Measurements from ENCODE around the gene CACNA1I.

CACNA1I gene

DNA sequence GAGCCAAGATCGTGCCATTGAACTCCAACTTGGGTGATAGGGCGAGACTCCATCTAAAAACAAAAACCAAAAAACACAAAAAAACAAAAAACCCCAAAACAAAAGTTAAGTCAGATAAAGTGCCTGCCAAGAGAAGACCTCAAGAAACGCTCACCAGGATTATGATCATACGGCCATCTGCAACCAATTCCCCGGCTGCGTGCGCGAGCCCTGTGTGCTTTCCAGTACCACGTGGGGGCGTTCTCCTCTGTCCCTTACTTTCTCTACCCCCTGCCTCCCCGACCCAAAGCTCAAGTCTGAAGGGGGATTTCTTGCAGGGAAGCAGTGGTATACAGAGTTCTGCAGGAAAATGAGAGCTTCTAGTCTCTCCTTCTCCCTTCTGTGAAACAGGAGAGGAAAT is 27.5 kb upstream of the CACNA1I start (continued):
- TF ChIP-seq SCRT2 (tag by site-specific recombination; IDR thresholded peaks at IDR 0.05) (no peak), ZNF654 (tag by site-specific recombination; IDR thresholded peaks at IDR 0.05; ENCODE audit: low read depth) (peak; percentile 59), ZNF555 (tag by site-specific recombination; conservative IDR thresholded peaks at IDR 0.05) (no peak), ZNF624 (tag by site-specific recombination; IDR thresholded peaks at IDR 0.05) (no peak), ZNF610 (tag by site-specific recombination; IDR thresholded peaks at IDR 0.05; ENCODE audit: borderline replicate concordance) (no peak), GLIS1 (tag by site-specific recombination; IDR thresholded peaks at IDR 0.05) (0 out of 2 replicates have a peak, but pooled peaks have one; percentile 22), ZNF600 (tag by site-specific recombination; IDR thresholded peaks at IDR 0.05) (no peak), ZNF416 (tag by site-specific recombination; IDR thresholded peaks at IDR 0.05) (no peak), REPIN1 (tag by site-specific recombination; IDR thresholded peaks at IDR 0.05; ENCODE audit: low read depth) (no peak), ZNF302 (tag by site-specific recombination; IDR thresholded peaks at IDR 0.05; ENCODE audit: low read depth) (no peak)
- TF ChIP-seq, protein P1, sequence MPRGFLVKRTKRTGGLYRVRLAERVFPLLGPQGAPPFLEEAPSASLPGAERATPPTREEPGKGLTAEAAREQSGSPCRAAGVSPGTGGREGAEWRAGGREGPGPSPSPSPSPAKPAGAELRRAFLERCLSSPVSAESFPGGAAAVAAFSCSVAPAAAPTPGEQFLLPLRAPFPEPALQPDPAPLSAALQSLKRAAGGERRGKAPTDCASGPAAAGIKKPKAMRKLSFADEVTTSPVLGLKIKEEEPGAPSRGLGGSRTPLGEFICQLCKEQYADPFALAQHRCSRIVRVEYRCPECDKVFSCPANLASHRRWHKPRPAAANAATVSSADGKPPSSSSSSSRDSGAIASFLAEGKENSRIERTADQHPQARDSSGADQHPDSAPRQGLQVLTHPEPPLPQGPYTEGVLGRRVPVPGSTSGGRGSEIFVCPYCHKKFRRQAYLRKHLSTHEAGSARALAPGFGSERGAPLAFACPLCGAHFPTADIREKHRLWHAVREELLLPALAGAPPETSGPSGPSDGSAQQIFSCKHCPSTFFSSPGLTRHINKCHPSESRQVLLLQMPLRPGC (tag by site-specific recombination; IDR thresholded peaks at IDR 0.05): no peak
- TF ChIP-seq, protein P2, sequence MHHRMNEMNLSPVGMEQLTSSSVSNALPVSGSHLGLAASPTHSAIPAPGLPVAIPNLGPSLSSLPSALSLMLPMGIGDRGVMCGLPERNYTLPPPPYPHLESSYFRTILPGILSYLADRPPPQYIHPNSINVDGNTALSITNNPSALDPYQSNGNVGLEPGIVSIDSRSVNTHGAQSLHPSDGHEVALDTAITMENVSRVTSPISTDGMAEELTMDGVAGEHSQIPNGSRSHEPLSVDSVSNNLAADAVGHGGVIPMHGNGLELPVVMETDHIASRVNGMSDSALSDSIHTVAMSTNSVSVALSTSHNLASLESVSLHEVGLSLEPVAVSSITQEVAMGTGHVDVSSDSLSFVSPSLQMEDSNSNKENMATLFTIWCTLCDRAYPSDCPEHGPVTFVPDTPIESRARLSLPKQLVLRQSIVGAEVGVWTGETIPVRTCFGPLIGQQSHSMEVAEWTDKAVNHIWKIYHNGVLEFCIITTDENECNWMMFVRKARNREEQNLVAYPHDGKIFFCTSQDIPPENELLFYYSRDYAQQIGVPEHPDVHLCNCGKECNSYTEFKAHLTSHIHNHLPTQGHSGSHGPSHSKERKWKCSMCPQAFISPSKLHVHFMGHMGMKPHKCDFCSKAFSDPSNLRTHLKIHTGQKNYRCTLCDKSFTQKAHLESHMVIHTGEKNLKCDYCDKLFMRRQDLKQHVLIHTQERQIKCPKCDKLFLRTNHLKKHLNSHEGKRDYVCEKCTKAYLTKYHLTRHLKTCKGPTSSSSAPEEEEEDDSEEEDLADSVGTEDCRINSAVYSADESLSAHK (tag by site-specific recombination; IDR thresholded peaks at IDR 0.05): peak; percentile 70
- TF ChIP-seq, protein P3, sequence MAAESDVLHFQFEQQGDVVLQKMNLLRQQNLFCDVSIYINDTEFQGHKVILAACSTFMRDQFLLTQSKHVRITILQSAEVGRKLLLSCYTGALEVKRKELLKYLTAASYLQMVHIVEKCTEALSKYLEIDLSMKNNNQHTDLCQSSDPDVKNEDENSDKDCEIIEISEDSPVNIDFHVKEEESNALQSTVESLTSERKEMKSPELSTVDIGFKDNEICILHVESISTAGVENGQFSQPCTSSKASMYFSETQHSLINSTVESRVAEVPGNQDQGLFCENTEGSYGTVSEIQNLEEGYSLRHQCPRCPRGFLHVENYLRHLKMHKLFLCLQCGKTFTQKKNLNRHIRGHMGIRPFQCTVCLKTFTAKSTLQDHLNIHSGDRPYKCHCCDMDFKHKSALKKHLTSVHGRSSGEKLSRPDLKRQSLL (tag by site-specific recombination; IDR thresholded peaks at IDR 0.05): no peak
- TF ChIP-seq, protein P4, sequence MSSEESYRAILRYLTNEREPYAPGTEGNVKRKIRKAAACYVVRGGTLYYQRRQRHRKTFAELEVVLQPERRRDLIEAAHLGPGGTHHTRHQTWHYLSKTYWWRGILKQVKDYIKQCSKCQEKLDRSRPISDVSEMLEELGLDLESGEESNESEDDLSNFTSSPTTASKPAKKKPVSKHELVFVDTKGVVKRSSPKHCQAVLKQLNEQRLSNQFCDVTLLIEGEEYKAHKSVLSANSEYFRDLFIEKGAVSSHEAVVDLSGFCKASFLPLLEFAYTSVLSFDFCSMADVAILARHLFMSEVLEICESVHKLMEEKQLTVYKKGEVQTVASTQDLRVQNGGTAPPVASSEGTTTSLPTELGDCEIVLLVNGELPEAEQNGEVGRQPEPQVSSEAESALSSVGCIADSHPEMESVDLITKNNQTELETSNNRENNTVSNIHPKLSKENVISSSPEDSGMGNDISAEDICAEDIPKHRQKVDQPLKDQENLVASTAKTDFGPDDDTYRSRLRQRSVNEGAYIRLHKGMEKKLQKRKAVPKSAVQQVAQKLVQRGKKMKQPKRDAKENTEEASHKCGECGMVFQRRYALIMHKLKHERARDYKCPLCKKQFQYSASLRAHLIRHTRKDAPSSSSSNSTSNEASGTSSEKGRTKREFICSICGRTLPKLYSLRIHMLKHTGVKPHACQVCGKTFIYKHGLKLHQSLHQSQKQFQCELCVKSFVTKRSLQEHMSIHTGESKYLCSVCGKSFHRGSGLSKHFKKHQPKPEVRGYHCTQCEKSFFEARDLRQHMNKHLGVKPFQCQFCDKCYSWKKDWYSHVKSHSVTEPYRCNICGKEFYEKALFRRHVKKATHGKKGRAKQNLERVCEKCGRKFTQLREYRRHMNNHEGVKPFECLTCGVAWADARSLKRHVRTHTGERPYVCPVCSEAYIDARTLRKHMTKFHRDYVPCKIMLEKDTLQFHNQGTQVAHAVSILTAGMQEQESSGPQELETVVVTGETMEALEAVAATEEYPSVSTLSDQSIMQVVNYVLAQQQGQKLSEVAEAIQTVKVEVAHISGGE (tag by site-specific recombination; conservative IDR thresholded peaks at IDR 0.05; ENCODE audit: low read depth): no peak

DNA sequence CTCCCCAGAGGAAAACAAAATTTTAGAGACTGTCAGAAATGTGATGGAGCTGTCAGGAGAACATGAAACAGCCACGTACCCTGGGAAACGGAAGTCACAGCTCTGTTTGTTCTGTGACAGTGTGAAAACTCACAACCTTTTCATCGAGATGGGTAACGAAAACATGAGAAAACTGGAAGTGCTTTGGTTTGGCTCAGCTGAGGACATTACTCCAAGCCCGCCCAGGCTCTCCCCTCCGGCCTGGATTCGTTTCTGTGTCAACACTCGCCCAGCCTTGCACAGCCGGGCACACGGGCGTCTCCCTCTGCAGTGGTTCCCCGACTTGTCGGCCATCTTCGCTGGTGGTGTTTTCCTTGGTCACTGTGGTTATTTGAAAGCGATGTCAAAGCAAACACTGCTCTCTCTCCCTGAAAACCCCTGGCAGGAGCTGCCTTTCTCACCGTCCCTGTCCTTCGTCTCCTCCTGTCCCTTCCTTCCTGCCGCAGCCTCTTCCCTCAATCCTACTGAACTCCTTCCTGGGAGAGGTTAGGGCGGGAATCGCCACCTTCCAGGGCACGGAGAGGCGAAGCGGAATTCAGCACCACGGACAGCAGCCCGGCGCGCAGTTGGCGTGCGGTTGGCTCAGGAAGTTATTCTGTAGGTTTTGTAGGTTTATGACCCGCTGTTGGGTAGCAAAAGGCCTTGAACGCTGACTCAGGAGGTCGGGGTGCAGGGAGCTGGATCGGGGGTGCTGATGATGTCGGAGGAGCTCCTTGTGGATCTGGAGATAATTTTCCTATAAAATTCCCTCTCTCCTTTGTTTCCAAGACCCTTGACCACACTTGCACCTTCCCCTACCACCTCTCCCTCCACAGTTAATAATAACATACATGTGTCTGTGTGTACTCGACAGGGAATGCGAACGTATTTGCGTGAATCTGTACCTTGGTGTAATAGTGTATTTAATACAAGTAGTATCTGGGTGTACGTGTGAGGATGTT is 24.9 kb upstream of the CACNA1I start:
- no peak overlapping the region for H3K4me3 ChIP-seq (ENCODE audit: low read depth, low read length)
- H3K27ac ChIP-seq (ENCODE audit: extremely low read depth, low read depth, low read length): no peak overlapping the region
- ChIA-PET CTCF (interaction anchor here (0.7 to 5.2 kb wide), 4 partner anchors 11 to 489 kb away, joined by 3 to 29 read pairs (median 4); no protein-coding TSS in a partner anchor), POLR2A (no interaction called here)
- no peaks in the 10 kb centered on the region for H3K9me3 ChIP-seq (ENCODE audit: control insufficient read depth, insufficient read depth, low read depth, low read length)
- no peaks in the 10 kb centered on the region for H3K36me3 ChIP-seq (ENCODE audit: control insufficient read depth in 2 of 2, insufficient read depth in 1 of 2, low read length in 2 of 2)
- no peaks in the 10 kb centered on the region for H3K4me1 ChIP-seq (ENCODE audit: control insufficient read depth, insufficient read depth, low read length)
- TF ChIP-seq SP7 (tag by site-specific recombination; IDR thresholded peaks at IDR 0.05): 0 out of 2 replicates have a peak, but pooled peaks have one; percentile 24
- TF ChIP-seq, protein P5, sequence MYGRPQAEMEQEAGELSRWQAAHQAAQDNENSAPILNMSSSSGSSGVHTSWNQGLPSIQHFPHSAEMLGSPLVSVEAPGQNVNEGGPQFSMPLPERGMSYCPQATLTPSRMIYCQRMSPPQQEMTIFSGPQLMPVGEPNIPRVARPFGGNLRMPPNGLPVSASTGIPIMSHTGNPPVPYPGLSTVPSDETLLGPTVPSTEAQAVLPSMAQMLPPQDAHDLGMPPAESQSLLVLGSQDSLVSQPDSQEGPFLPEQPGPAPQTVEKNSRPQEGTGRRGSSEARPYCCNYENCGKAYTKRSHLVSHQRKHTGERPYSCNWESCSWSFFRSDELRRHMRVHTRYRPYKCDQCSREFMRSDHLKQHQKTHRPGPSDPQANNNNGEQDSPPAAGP (tag by site-specific recombination; IDR thresholded peaks at IDR 0.05): peak; percentile 16; the same call in 1 of the 2 replicates
- TF ChIP-seq, protein P6, sequence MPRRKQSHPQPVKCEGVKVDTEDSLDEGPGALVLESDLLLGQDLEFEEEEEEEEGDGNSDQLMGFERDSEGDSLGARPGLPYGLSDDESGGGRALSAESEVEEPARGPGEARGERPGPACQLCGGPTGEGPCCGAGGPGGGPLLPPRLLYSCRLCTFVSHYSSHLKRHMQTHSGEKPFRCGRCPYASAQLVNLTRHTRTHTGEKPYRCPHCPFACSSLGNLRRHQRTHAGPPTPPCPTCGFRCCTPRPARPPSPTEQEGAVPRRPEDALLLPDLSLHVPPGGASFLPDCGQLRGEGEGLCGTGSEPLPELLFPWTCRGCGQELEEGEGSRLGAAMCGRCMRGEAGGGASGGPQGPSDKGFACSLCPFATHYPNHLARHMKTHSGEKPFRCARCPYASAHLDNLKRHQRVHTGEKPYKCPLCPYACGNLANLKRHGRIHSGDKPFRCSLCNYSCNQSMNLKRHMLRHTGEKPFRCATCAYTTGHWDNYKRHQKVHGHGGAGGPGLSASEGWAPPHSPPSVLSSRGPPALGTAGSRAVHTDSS (tag by site-specific recombination; IDR thresholded peaks at IDR 0.05): no peak
- TF ChIP-seq KLF10 (tag by site-specific recombination; IDR thresholded peaks at IDR 0.05): no peak
- TF ChIP-seq ZSCAN16 (tag by site-specific recombination; IDR thresholded peaks at IDR 0.05): no peak
- TF ChIP-seq, protein P7, sequence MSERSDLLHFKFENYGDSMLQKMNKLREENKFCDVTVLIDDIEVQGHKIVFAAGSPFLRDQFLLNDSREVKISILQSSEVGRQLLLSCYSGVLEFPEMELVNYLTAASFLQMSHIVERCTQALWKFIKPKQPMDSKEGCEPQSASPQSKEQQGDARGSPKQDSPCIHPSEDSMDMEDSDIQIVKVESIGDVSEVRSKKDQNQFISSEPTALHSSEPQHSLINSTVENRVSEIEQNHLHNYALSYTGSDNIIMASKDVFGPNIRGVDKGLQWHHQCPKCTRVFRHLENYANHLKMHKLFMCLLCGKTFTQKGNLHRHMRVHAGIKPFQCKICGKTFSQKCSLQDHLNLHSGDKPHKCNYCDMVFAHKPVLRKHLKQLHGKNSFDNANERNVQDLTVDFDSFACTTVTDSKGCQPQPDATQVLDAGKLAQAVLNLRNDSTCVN (tag by site-specific recombination; optimal IDR thresholded peaks at IDR 0.05): peak; percentile 18

Measured in HEK293 (cell line).